Measurements from ENCODE around the gene EPHX1. TPM values are rescaled to one million over a fixed set of nuclear protein-coding genes. Genes with fewer than 3 reads are reported as not detected.

Gene EPHX1
- total and polyA plus RNA-seq, 10 of the 15 experiments (the other 5 are each of a cell fraction or from before 2014, with no cell fraction given), result 0.33 to 2.9 (median 0.78) TPM; not detected in 2

DNA sequence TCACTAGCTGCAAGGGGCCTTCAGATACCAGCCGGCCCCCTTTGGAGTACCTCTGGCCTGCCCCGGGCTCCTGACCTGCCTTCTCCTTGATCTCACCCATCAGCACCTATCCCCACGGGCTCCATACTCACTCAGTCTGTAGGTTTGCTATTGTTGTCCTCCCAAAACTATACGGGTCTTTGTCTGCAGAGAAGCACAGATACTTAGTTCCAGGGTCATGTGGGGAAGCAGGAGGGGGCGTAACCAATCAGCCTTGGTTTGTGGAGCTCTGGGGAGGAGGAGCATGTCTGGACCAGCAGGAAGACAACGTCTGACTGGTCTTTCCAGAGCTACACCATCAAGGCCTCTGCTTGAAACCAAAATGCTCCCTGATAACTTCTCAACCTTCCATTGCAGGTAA is 57.1 kb downstream of the EPHX1 start:
- Histone ChIP-seq H3K79me2 (ENCODE audit: control insufficient read depth, insufficient read depth, low read length) (no peaks in the 10 kb centered on the region), H3K36me3 (ENCODE audit: control insufficient read depth in 2 of 2, insufficient read depth in 2 of 2, low read length in 1 of 2) (peaks cover 13 to 28% of the 10 kb centered on the region in 2 experiments), H2AFZ (ENCODE audit: control insufficient read depth, low read depth, low read length) (no peak overlapping the region), H3K9ac (ENCODE audit: control insufficient read depth, insufficient read depth, low read length) (no peak overlapping the region), H3K4me2 (ENCODE audit: control insufficient read depth, insufficient read depth) (no peak overlapping the region), H3K27ac (ENCODE audit: control insufficient read depth, insufficient read depth) (no peak overlapping the region), H3K27me3 (replicated peaks in 1 of 2; ENCODE audit: control insufficient read depth in 2 of 2, insufficient read depth in 2 of 2, low read length in 1 of 2) (no peaks in the 10 kb centered on the region), H3K9me3 (replicated peaks; ENCODE audit: control insufficient read depth, insufficient read depth, low read length) (no peaks in the 10 kb centered on the region), H3K4me3 (no peak overlapping the region), H3K4me1 (ENCODE audit: control insufficient read depth, insufficient read depth, low read length) (peaks cover 6% of the 10 kb centered on the region), H4K20me1 (ENCODE audit: control insufficient read depth, insufficient read depth) (no peaks in the 10 kb centered on the region)
- in situ Hi-C loops (cut with MboI) (no loop called here), intact Hi-C loops (cut with micrococcal nuclease; ENCODE audit: unreplicated experiment) (no loop called here)
- no peak for DNase-seq (ENCODE audit: low read depth, low spot score)
- ChIA-PET POLR2A (interaction anchor here (1.5 kb wide), 1 partner anchor 15 kb away, joined by 3 read pairs; no protein-coding TSS in a partner anchor), RAD21 (ENCODE audit: unreplicated experiment) (interaction anchor here (0.6 to 1.2 kb wide), 2 partner anchors 89 to 341 kb away, joined by 5 read pairs; partner anchors contain the start of gene SRP9), CTCF (no interaction called here), SMC1A (ENCODE audit: uncharacterized antibody, unreplicated experiment) (interaction anchor here (1.3 to 1.6 kb wide), 2 partner anchors 9 to 14 kb away, joined by 3 read pairs; no protein-coding TSS in a partner anchor)
- BruUV-seq (replicated peaks), result no TSS peak
- no peak for ATAC-seq
- TF ChIP-seq ZNF622 (IDR thresholded peaks at IDR 0.05) (no peak), POLR2AphosphoS5 (IDR thresholded peaks at IDR 0.05; ENCODE audit: low read length) (no peak), ZBED1 (IDR thresholded peaks at IDR 0.05; ENCODE audit: borderline replicate concordance) (no peak), ASH2L (IDR thresholded peaks at IDR 0.05; ENCODE audit: borderline replicate concordance, low read depth) (no peak)
- TF ChIP-seq, protein P1, sequence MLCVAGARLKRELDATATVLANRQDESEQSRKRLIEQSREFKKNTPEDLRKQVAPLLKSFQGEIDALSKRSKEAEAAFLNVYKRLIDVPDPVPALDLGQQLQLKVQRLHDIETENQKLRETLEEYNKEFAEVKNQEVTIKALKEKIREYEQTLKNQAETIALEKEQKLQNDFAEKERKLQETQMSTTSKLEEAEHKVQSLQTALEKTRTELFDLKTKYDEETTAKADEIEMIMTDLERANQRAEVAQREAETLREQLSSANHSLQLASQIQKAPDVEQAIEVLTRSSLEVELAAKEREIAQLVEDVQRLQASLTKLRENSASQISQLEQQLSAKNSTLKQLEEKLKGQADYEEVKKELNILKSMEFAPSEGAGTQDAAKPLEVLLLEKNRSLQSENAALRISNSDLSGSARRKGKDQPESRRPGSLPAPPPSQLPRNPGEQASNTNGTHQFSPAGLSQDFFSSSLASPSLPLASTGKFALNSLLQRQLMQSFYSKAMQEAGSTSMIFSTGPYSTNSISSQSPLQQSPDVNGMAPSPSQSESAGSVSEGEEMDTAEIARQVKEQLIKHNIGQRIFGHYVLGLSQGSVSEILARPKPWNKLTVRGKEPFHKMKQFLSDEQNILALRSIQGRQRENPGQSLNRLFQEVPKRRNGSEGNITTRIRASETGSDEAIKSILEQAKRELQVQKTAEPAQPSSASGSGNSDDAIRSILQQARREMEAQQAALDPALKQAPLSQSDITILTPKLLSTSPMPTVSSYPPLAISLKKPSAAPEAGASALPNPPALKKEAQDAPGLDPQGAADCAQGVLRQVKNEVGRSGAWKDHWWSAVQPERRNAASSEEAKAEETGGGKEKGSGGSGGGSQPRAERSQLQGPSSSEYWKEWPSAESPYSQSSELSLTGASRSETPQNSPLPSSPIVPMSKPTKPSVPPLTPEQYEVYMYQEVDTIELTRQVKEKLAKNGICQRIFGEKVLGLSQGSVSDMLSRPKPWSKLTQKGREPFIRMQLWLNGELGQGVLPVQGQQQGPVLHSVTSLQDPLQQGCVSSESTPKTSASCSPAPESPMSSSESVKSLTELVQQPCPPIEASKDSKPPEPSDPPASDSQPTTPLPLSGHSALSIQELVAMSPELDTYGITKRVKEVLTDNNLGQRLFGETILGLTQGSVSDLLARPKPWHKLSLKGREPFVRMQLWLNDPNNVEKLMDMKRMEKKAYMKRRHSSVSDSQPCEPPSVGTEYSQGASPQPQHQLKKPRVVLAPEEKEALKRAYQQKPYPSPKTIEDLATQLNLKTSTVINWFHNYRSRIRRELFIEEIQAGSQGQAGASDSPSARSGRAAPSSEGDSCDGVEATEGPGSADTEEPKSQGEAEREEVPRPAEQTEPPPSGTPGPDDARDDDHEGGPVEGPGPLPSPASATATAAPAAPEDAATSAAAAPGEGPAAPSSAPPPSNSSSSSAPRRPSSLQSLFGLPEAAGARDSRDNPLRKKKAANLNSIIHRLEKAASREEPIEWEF (IDR thresholded peaks at IDR 0.05; ENCODE audit: insufficient replicate concordance, low read depth, low read length), result no peak
- TF ChIP-seq, protein P2, sequence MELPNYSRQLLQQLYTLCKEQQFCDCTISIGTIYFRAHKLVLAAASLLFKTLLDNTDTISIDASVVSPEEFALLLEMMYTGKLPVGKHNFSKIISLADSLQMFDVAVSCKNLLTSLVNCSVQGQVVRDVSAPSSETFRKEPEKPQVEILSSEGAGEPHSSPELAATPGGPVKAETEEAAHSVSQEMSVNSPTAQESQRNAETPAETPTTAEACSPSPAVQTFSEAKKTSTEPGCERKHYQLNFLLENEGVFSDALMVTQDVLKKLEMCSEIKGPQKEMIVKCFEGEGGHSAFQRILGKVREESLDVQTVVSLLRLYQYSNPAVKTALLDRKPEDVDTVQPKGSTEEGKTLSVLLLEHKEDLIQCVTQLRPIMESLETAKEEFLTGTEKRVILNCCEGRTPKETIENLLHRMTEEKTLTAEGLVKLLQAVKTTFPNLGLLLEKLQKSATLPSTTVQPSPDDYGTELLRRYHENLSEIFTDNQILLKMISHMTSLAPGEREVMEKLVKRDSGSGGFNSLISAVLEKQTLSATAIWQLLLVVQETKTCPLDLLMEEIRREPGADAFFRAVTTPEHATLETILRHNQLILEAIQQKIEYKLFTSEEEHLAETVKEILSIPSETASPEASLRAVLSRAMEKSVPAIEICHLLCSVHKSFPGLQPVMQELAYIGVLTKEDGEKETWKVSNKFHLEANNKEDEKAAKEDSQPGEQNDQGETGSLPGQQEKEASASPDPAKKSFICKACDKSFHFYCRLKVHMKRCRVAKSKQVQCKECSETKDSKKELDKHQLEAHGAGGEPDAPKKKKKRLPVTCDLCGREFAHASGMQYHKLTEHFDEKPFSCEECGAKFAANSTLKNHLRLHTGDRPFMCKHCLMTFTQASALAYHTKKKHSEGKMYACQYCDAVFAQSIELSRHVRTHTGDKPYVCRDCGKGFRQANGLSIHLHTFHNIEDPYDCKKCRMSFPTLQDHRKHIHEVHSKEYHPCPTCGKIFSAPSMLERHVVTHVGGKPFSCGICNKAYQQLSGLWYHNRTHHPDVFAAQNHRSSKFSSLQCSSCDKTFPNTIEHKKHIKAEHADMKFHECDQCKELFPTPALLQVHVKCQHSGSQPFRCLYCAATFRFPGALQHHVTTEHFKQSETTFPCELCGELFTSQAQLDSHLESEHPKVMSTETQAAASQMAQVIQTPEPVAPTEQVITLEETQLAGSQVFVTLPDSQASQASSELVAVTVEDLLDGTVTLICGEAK (IDR thresholded peaks at IDR 0.05; ENCODE audit: borderline replicate concordance), result no peak
- TF ChIP-seq, protein P3, sequence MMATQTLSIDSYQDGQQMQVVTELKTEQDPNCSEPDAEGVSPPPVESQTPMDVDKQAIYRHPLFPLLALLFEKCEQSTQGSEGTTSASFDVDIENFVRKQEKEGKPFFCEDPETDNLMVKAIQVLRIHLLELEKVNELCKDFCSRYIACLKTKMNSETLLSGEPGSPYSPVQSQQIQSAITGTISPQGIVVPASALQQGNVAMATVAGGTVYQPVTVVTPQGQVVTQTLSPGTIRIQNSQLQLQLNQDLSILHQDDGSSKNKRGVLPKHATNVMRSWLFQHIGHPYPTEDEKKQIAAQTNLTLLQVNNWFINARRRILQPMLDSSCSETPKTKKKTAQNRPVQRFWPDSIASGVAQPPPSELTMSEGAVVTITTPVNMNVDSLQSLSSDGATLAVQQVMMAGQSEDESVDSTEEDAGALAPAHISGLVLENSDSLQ (IDR thresholded peaks at IDR 0.05), result no peak
- WGBS (ENCODE audit: insufficient coverage, insufficient replicate concordance, low lambda C conversion rate, missing lambda C conversion rate), result 73% methylated on average over 6 of the region's 6 CpGs
- FAIRE-seq, result no peak
